ENCODE results near the gene SLC38A6.

- no peak for TF ChIP-seq CTCF (IDR thresholded peaks at IDR 0.05)
- TF ChIP-seq POLR2AphosphoS5 (IDR thresholded peaks at IDR 0.05): no peak
- TF ChIP-seq EP300 (IDR thresholded peaks at IDR 0.05): no peak
These were observed 18.5 kb downstream of the SLC38A6 start for GRCh38 chr14:60999536-60999935.
